Measurements from ENCODE around the gene ZBTB20.

ZBTB20 gene

DNA sequence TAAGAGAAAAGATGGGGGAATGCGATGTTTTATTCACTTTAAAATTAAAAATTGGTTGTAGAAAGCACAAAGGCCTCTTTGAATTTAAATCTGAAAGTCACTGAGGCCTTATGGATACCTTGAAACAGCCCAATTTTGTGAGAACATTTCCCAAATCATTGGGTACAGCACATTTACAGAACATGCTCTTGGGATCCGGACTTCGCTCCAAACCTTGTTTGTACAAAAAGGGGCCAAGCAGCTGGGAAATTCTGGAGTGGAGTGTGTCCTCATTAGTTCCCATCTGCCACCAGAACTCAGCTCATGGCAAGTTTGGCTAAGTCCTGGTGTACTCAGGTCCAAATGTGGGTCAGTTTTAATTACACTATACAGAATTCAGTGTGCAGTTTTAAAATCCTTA, 254.2 kb downstream of the ZBTB20 start:
- H3K4me1 ChIP-seq (ENCODE audit: control insufficient read depth, insufficient read depth, low read length), result no peaks in the 10 kb centered on the region
- no peak overlapping the region for H3K4me3 ChIP-seq (ENCODE audit: low read depth, low read length)
- H3K9me3 ChIP-seq (ENCODE audit: control insufficient read depth, insufficient read depth, low read length), result no peaks in the 10 kb centered on the region
- H3K9ac ChIP-seq (ENCODE audit: low read depth, low read length), result no peak overlapping the region
- no peaks in the 10 kb centered on the region for H3K27me3 ChIP-seq (ENCODE audit: control insufficient read depth, insufficient read depth, low read length)
- H3K36me3 ChIP-seq (ENCODE audit: control insufficient read depth, insufficient read depth, low read length), result no peaks in the 10 kb centered on the region

- Histone ChIP-seq H3K9me3 (ENCODE audit: control insufficient read depth, insufficient read depth, low read length) (no peaks in the 10 kb centered on the region), H3K4me3 (ENCODE audit: low read depth, low read length) (no peak overlapping the region), H3K36me3 (ENCODE audit: control insufficient read depth, insufficient read depth, low read length) (no peaks in the 10 kb centered on the region), H3K9ac (ENCODE audit: low read depth, low read length) (no peak overlapping the region), H3K27me3 (ENCODE audit: control insufficient read depth, insufficient read depth, low read length) (no peaks in the 10 kb centered on the region), H3K4me1 (ENCODE audit: control insufficient read depth, insufficient read depth, low read length) (no peaks in the 10 kb centered on the region)
Observed at GRCh38 chr3:114892131-114892879, 254.8 kb downstream of the ZBTB20 start.

- Histone ChIP-seq H3K4me3 (ENCODE audit: low read depth, low read length) (no peak overlapping the region), H3K4me1 (ENCODE audit: control insufficient read depth, insufficient read depth, low read length) (no peaks in the 10 kb centered on the region), H3K36me3 (ENCODE audit: control insufficient read depth, insufficient read depth, low read length) (no peaks in the 10 kb centered on the region), H3K9me3 (ENCODE audit: control insufficient read depth, insufficient read depth, low read length) (no peaks in the 10 kb centered on the region), H3K9ac (ENCODE audit: low read depth, low read length) (no peak overlapping the region), H3K27me3 (ENCODE audit: control insufficient read depth, insufficient read depth, low read length) (no peaks in the 10 kb centered on the region)
Observed at GRCh38 chr3:114887806-114888205, 259.3 kb downstream of the ZBTB20 start.

- Histone ChIP-seq H3K27me3 (ENCODE audit: control insufficient read depth, insufficient read depth, low read length) (no peaks in the 10 kb centered on the region), H3K36me3 (ENCODE audit: control insufficient read depth, insufficient read depth, low read length) (no peaks in the 10 kb centered on the region), H3K9ac (ENCODE audit: low read depth, low read length) (no peak overlapping the region), H3K4me3 (ENCODE audit: low read depth, low read length) (no peak overlapping the region), H3K4me1 (ENCODE audit: control insufficient read depth, insufficient read depth, low read length) (no peaks in the 10 kb centered on the region), H3K9me3 (ENCODE audit: control insufficient read depth, insufficient read depth, low read length) (no peaks in the 10 kb centered on the region)
Observed at GRCh38 chr3:114886905-114887304, 260.2 kb downstream of the ZBTB20 start.

GRCh38 chr3:114884213-114884923, 262.7 kb downstream of the ZBTB20 start:
- no peak overlapping the region for H3K9ac ChIP-seq (ENCODE audit: low read depth, low read length)
- H3K4me3 ChIP-seq (ENCODE audit: low read depth, low read length), result no peak overlapping the region
- no peaks in the 10 kb centered on the region for H3K36me3 ChIP-seq (ENCODE audit: control insufficient read depth, insufficient read depth, low read length)
- no peaks in the 10 kb centered on the region for H3K9me3 ChIP-seq (ENCODE audit: control insufficient read depth, insufficient read depth, low read length)
- H3K4me1 ChIP-seq (ENCODE audit: control insufficient read depth, insufficient read depth, low read length), result peaks cover 4% of the 10 kb centered on the region
- no peaks in the 10 kb centered on the region for H3K27me3 ChIP-seq (ENCODE audit: control insufficient read depth, insufficient read depth, low read length)

DNA sequence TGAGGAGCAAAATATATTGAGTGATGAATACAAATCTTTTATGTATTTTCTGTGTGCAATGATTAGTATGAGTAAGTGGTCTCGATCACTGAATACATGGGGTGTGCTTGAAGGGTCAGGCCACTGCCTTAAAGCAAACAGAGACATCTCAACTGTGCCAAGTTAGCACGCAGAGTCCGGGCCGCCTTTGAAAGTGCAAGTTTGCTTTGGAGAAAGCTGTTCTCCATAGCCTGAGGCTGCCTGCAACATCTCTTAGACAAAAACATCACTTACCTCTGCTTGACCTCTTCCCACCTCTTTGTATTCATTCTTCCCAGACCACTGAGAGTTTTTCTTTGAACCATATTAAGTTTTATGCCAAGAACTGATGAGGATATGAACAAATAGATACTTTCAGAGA, 267.0 kb downstream of the ZBTB20 start:
- no peak overlapping the region for H3K9ac ChIP-seq (ENCODE audit: low read depth, low read length)

DNA sequence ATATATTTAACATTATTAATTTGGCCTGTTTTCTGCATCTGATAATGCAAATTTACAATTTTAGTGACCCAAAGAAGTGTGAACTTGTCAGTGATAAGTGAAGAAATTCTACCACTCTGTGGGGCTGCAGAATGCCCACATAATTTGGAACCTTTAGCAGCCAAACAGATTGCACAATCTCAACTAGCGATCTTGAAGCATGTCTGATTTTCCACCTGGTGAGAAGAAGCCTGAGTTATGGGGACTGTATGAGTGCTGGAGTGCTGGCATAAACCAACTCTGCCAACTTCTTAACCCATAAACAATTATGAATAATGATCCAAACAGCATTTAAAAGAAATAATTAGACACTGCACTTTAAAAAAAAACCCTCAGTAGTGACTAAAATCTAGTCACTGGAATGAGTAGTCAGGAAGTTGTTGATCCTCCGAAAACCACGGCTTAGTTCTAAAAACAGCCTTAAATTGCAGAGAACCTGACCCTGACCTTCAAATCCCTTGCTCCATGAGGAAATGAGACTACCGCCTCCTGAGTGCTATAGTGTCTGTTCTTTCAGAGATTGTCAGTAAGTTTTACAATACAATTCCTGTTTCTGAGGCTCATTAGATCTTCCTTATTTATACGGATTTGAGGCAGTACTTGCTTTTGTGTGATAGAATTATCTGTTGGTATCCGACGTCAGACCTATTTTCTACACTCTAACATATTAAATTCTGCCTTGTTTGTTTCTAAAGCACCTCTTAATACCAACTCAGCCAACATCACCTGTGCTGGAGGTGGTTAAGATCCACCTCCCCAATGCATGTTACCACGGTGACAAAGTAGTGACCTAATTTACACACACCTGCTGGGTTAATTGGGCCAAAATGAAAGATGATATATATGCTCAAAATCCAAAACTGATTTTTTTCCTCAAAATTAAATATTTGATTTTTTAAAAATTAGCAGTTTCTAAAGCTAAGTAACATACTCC, 267.7 kb downstream of the ZBTB20 start:
- H3K4me1 ChIP-seq (ENCODE audit: control insufficient read depth, insufficient read depth, low read length), result peaks cover 12% of the 10 kb centered on the region
- no peak overlapping the region for H3K4me3 ChIP-seq (ENCODE audit: low read depth, low read length)
- no peak overlapping the region for H3K9ac ChIP-seq (ENCODE audit: low read depth, low read length)
- no peaks in the 10 kb centered on the region for H3K36me3 ChIP-seq (ENCODE audit: control insufficient read depth, insufficient read depth, low read length)
- no peaks in the 10 kb centered on the region for H3K27me3 ChIP-seq (ENCODE audit: control insufficient read depth, insufficient read depth, low read length)
- no peaks in the 10 kb centered on the region for H3K9me3 ChIP-seq (ENCODE audit: control insufficient read depth, insufficient read depth, low read length)

More for the DNA sequence above, 267.0 kb downstream of the ZBTB20 start:
- H3K36me3 ChIP-seq (ENCODE audit: control insufficient read depth, insufficient read depth, low read length), result no peaks in the 10 kb centered on the region
- H3K9me3 ChIP-seq (ENCODE audit: control insufficient read depth, insufficient read depth, low read length), result no peaks in the 10 kb centered on the region
- H3K27me3 ChIP-seq (ENCODE audit: control insufficient read depth, insufficient read depth, low read length), result no peaks in the 10 kb centered on the region
- H3K4me1 ChIP-seq (ENCODE audit: control insufficient read depth, insufficient read depth, low read length), result peaks cover 12% of the 10 kb centered on the region
- H3K4me3 ChIP-seq (ENCODE audit: low read depth, low read length), result no peak overlapping the region

GRCh38 chr3:114878114-114878839, 268.8 kb downstream of the ZBTB20 start:
- H3K9ac ChIP-seq (ENCODE audit: low read depth, low read length), result no peak overlapping the region
- no peaks in the 10 kb centered on the region for H3K9me3 ChIP-seq (ENCODE audit: control insufficient read depth, insufficient read depth, low read length)
- H3K4me3 ChIP-seq (ENCODE audit: low read depth, low read length), result no peak overlapping the region
- no peaks in the 10 kb centered on the region for H3K27me3 ChIP-seq (ENCODE audit: control insufficient read depth, insufficient read depth, low read length)
- H3K4me1 ChIP-seq (ENCODE audit: control insufficient read depth, insufficient read depth, low read length), result peaks cover 12% of the 10 kb centered on the region
- no peaks in the 10 kb centered on the region for H3K36me3 ChIP-seq (ENCODE audit: control insufficient read depth, insufficient read depth, low read length)

DNA sequence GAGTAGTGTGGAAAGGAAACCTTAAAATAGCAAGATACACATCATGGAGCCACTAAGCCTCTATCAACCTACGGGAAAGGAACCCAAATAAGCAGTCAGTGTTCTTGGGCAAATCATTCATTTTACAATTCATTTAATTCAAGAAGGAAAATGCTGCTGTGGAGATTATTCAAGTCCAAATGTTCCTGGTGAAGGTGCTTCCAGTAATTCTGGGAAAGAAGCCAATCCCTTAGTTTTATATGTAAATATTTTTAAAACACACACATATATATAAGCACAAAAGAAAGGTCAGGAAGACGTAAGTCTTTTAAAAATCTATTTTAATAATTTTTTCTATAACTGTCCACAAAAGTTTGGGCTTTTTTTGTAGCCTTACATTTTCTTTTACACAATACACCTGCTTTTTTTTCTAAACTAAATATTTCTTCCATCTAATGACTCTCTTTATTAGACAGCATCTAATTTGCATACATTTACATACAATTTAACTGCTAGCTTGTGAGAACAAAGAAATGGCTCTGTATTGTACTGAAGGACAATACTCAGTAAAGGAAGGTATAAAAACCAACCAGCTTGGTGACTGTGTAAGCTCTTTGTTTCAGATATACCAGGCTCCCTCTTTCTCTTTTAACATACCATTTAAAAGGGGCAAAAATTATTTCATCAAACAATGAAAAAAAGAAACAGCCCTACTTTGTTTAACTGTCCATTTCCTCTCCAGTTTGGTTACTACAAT, 269.5 kb downstream of the ZBTB20 start:
- H3K4me3 ChIP-seq (ENCODE audit: low read depth, low read length), result no peak overlapping the region
- H3K27me3 ChIP-seq (ENCODE audit: control insufficient read depth, insufficient read depth, low read length), result no peaks in the 10 kb centered on the region
- no peaks in the 10 kb centered on the region for H3K36me3 ChIP-seq (ENCODE audit: control insufficient read depth, insufficient read depth, low read length)

DNA sequence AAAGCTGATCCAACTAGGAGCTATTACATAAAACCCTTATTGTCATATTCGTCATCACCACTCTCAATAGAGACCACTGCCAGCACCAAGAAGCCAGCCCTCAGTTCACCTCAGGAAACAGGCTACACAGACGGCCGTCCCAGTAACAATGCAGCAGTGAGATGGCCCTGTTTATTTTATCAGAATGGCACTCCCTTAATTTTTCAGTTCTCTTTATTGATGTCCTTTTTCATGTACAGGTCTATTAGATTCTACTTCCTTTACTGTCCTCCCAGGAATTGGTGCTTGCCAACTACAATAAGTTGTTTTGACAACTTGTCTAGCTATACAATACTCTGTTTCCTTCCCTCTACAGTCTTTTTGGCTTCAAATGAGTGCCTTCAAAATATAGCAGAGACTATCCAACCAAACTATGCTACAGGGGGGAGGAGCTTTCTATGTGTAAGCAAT, 272.5 kb downstream of the ZBTB20 start:
- no peaks in the 10 kb centered on the region for H3K9me3 ChIP-seq (ENCODE audit: control insufficient read depth, insufficient read depth, low read length)
- no peak overlapping the region for H3K9ac ChIP-seq (ENCODE audit: low read depth, low read length)
- H3K36me3 ChIP-seq (ENCODE audit: control insufficient read depth, insufficient read depth, low read length), result no peaks in the 10 kb centered on the region
- H3K4me3 ChIP-seq (ENCODE audit: low read depth, low read length), result no peak overlapping the region
- H3K4me1 ChIP-seq (ENCODE audit: control insufficient read depth, insufficient read depth, low read length), result peaks cover 9% of the 10 kb centered on the region
- no peaks in the 10 kb centered on the region for H3K27me3 ChIP-seq (ENCODE audit: control insufficient read depth, insufficient read depth, low read length)

More for the DNA sequence above, 269.5 kb downstream of the ZBTB20 start:
- H3K4me1 ChIP-seq (ENCODE audit: control insufficient read depth, insufficient read depth, low read length), result peaks cover 12% of the 10 kb centered on the region
- no peak overlapping the region for H3K9ac ChIP-seq (ENCODE audit: low read depth, low read length)
- H3K9me3 ChIP-seq (ENCODE audit: control insufficient read depth, insufficient read depth, low read length), result no peaks in the 10 kb centered on the region

All from iPS-15b (cell line).